ENCODE data around the gene ATP9B.

DNA sequence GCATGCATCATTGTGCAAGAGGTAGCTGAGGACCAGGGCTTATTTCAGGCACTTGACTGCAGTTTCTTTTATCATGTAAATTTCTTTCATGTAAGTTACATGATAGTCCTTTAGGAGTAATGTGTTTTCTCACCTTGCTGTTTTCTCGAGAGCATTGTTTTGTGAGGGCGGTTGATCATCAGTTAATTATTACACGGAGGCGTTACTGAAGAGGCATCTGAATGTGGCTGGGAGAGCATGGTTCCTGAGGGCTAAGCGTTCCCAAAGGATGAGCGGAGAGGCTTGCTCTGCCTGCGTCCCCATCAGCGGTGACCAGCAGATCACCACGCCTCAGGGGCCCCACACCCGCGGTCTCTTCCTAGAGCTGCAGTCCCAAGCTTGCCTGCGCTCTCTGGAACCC, 170.4 kb downstream of the ATP9B start:
- TF ChIP-seq POLR2A (IDR thresholded peaks at IDR 0.05) (no peak), POLR2AphosphoS5 (IDR thresholded peaks at IDR 0.05) (no peak)
- TF ChIP-seq, protein P1, sequence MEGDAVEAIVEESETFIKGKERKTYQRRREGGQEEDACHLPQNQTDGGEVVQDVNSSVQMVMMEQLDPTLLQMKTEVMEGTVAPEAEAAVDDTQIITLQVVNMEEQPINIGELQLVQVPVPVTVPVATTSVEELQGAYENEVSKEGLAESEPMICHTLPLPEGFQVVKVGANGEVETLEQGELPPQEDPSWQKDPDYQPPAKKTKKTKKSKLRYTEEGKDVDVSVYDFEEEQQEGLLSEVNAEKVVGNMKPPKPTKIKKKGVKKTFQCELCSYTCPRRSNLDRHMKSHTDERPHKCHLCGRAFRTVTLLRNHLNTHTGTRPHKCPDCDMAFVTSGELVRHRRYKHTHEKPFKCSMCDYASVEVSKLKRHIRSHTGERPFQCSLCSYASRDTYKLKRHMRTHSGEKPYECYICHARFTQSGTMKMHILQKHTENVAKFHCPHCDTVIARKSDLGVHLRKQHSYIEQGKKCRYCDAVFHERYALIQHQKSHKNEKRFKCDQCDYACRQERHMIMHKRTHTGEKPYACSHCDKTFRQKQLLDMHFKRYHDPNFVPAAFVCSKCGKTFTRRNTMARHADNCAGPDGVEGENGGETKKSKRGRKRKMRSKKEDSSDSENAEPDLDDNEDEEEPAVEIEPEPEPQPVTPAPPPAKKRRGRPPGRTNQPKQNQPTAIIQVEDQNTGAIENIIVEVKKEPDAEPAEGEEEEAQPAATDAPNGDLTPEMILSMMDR (IDR thresholded peaks at IDR 0.05), result no peak

All from sigmoid colon (tissue), 4 donors.